ENCODE measurements around the gene RPEL1. TPM values are rescaled to one million over a fixed set of nuclear protein-coding genes. Genes with fewer than 3 reads are reported as not detected.
"Not testable (repeated sequence)": the region's sequence is repeated elsewhere in the genome, so short reads cannot be mapped to it uniquely, and the experiment has no call there.

The RPEL1 gene
- total and polyA plus RNA-seq, 7 experiments from 2014 or later, result not detected

GRCh38 chr10:103257812-103258211, 12.1 kb downstream of the RPEL1 start:
- intact Hi-C loops (cut with micrococcal nuclease), result no loop called here
- Mint-ChIP-seq H3K36me3 (peaks cover 4 to 14% (median 6%) of the 10 kb centered on the region in 5 donors), H3K27ac (peak overlapping the region in 1 of 9 donors; percentile 72), H3K4me3 (no peak overlapping the region), H3K4me1 (peaks cover 0 to 3% (median 0%) of the 10 kb centered on the region in 7 donors), H3K27me3 (peaks cover 0 to 32% (median 15%) of the 10 kb centered on the region in 5 donors), H3K9me3 (peaks cover 0 to 25% (median 11%) of the 10 kb centered on the region in 11 donors)
- Histone ChIP-seq H3K4me3 (ENCODE audit: low read length) (no peak overlapping the region), H3K27ac (ENCODE audit: low read depth, low read length) (no peak overlapping the region), H3K36me3 (ENCODE audit: control insufficient read depth in 2 of 3, insufficient read depth in 3 of 3, low read length in 3 of 3) (no peaks in the 10 kb centered on the region), H3K4me1 (ENCODE audit: control insufficient read depth in 2 of 2, insufficient read depth in 2 of 2, low read length in 2 of 2) (no peaks in the 10 kb centered on the region), H3K9me3 (ENCODE audit: control insufficient read depth in 2 of 3, low read length in 3 of 3) (no peaks in the 10 kb centered on the region), H3K27me3 (ENCODE audit: control insufficient read depth in 2 of 2, insufficient read depth in 2 of 2, low read length in 2 of 2) (no peaks in the 10 kb centered on the region)
- POLR2A ChIA-PET, result no interaction called here
- CTCF ChIA-PET, result no interaction called here
- no peak for ATAC-seq
- DNase-seq, result no peak

- H3K27ac ChIP-seq (ENCODE audit: low read depth, low read length); ATAC-seq; H3K27ac Mint-ChIP-seq; H3K36me3 ChIP-seq (ENCODE audit: control insufficient read depth in 2 of 3, insufficient read depth in 3 of 3, low read length in 3 of 3); CTCF ChIA-PET; DNase-seq; H3K4me1 Mint-ChIP-seq; H3K4me3 ChIP-seq (ENCODE audit: low read length); intact Hi-C loops (cut with micrococcal nuclease); H3K27me3 ChIP-seq (ENCODE audit: control insufficient read depth in 2 of 2, insufficient read depth in 2 of 2, low read length in 2 of 2); H3K9me3 ChIP-seq (ENCODE audit: control insufficient read depth in 2 of 3, low read length in 3 of 3); H3K4me1 ChIP-seq (ENCODE audit: control insufficient read depth in 2 of 2, insufficient read depth in 2 of 2, low read length in 2 of 2); H3K4me3 Mint-ChIP-seq; POLR2A ChIA-PET: not testable (repeated sequence)
- peaks cover 0 to 25% (median 11%) of the 10 kb centered on the region in 11 donors for H3K9me3 Mint-ChIP-seq
- peaks cover 7 to 43% (median 21%) of the 10 kb centered on the region in 5 donors for H3K27me3 Mint-ChIP-seq
- peaks cover 4 to 14% (median 6%) of the 10 kb centered on the region in 5 donors for H3K36me3 Mint-ChIP-seq
Observed at GRCh38 chr10:103258928-103259327, 13.2 kb downstream of the RPEL1 start.

DNA sequence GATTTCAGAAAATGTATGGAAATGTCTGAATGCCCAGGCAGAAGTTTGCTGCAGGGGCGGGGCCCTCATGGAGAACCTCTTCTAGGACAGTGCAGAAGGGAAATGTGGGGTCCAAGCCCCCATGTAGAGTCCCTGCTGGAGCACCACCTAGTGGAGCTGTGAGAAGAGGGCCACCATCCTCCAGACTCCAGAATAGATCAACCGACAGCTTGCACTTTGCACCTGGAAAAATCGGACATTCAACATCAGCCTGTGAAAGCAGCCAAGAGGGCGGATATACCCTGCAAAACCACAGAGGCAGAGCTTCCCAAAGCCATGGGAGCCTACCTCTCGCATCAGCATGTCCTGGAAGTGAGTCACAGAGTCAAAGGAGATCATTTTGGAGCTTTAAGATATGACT, 14.3 kb downstream of the RPEL1 start:
- intact Hi-C loops (cut with micrococcal nuclease), result no loop called here
- Mint-ChIP-seq H3K27ac (no peak overlapping the region), H3K4me1 (peaks cover 0 to 1% (median 0%) of the 10 kb centered on the region in 7 donors), H3K27me3 (peaks cover 9 to 50% (median 21%) of the 10 kb centered on the region in 5 donors), H3K4me3 (no peak overlapping the region), H3K36me3 (peaks cover 4 to 14% (median 6%) of the 10 kb centered on the region in 5 donors), H3K9me3 (peaks cover 0 to 25% (median 12%) of the 10 kb centered on the region in 11 donors)
- ATAC-seq (no peak), DNase-seq (no peak)
- H3K27me3 ChIP-seq (ENCODE audit: control insufficient read depth in 2 of 2, insufficient read depth in 2 of 2, low read length in 2 of 2), result no peaks in the 10 kb centered on the region
- ChIA-PET CTCF (no interaction called here), POLR2A (no interaction called here)
- H3K36me3 ChIP-seq (ENCODE audit: control insufficient read depth in 2 of 3, insufficient read depth in 3 of 3, low read length in 3 of 3), result no peaks in the 10 kb centered on the region
- H3K27ac ChIP-seq (ENCODE audit: low read depth, low read length), result no peak overlapping the region
- no peaks in the 10 kb centered on the region for H3K9me3 ChIP-seq (ENCODE audit: control insufficient read depth in 2 of 3, low read length in 3 of 3)
- H3K4me1 ChIP-seq (ENCODE audit: control insufficient read depth in 2 of 2, insufficient read depth in 2 of 2, low read length in 2 of 2), result no peaks in the 10 kb centered on the region
- H3K4me3 ChIP-seq (ENCODE audit: low read length), result no peak overlapping the region

GRCh38 chr10:103262229-103262628, 16.5 kb downstream of the RPEL1 start:
- Histone ChIP-seq H3K27ac (ENCODE audit: low read depth, low read length) (no peak overlapping the region), H3K27me3 (ENCODE audit: control insufficient read depth in 2 of 2, insufficient read depth in 2 of 2, low read length in 2 of 2) (no peaks in the 10 kb centered on the region), H3K36me3 (ENCODE audit: control insufficient read depth in 2 of 3, insufficient read depth in 3 of 3, low read length in 3 of 3) (no peaks in the 10 kb centered on the region), H3K4me3 (ENCODE audit: low read length) (no peak overlapping the region), H3K4me1 (ENCODE audit: control insufficient read depth in 2 of 2, insufficient read depth in 2 of 2, low read length in 2 of 2) (no peaks in the 10 kb centered on the region), H3K9me3 (ENCODE audit: control insufficient read depth in 2 of 3, low read length in 3 of 3) (no peaks in the 10 kb centered on the region)
- peaks cover 19 to 68% (median 34%) of the 10 kb centered on the region in 5 donors for H3K27me3 Mint-ChIP-seq
- ChIA-PET POLR2A (no interaction called here), CTCF (no interaction called here)
- H3K4me3 Mint-ChIP-seq, result no peak overlapping the region
- peaks cover 0 to 30% (median 12%) of the 10 kb centered on the region in 11 donors for H3K9me3 Mint-ChIP-seq
- intact Hi-C loops (cut with micrococcal nuclease), result no loop called here
- no peaks in the 10 kb centered on the region for H3K4me1 Mint-ChIP-seq
- no peak for DNase-seq
- ATAC-seq, result no peak
- H3K27ac Mint-ChIP-seq, result no peak overlapping the region
- H3K36me3 Mint-ChIP-seq, result peaks cover 4 to 14% (median 6%) of the 10 kb centered on the region in 5 donors

GRCh38 chr10:103265717-103266329, 20.1 kb downstream of the RPEL1 start:
- H3K4me3 Mint-ChIP-seq, result no peak overlapping the region
- ChIA-PET POLR2A (no interaction called here), CTCF (no interaction called here)
- Histone ChIP-seq H3K36me3 (ENCODE audit: control insufficient read depth in 2 of 3, insufficient read depth in 3 of 3, low read length in 3 of 3) (no peaks in the 10 kb centered on the region), H3K4me1 (ENCODE audit: control insufficient read depth in 2 of 2, insufficient read depth in 2 of 2, low read length in 2 of 2) (no peaks in the 10 kb centered on the region), H3K9me3 (ENCODE audit: control insufficient read depth in 2 of 3, low read length in 3 of 3) (no peaks in the 10 kb centered on the region), H3K27me3 (ENCODE audit: control insufficient read depth in 2 of 2, insufficient read depth in 2 of 2, low read length in 2 of 2) (no peaks in the 10 kb centered on the region), H3K4me3 (ENCODE audit: low read length) (no peak overlapping the region), H3K27ac (ENCODE audit: low read depth, low read length) (no peak overlapping the region)
- H3K9me3 Mint-ChIP-seq, result peaks cover 0 to 10% (median 5%) of the 10 kb centered on the region in 11 donors
- peaks cover 0 to 5% (median 2%) of the 10 kb centered on the region in 5 donors for H3K36me3 Mint-ChIP-seq
- no peaks in the 10 kb centered on the region for H3K4me1 Mint-ChIP-seq
- DNase-seq (peak in 6 of 9 donors; percentile 16 to 40 (median 28)), ATAC-seq (no peak)
- intact Hi-C loops (cut with micrococcal nuclease), result loop anchor here (1.0 to 2.0 kb wide), 2 partner anchors 13 kb away; no protein-coding TSS in a partner anchor
- no peak overlapping the region for H3K27ac Mint-ChIP-seq
- peaks cover 23 to 70% (median 45%) of the 10 kb centered on the region in 5 donors for H3K27me3 Mint-ChIP-seq

- Histone ChIP-seq H3K27me3 (ENCODE audit: control insufficient read depth in 2 of 2, insufficient read depth in 2 of 2, low read length in 2 of 2) (peaks cover 0 to 4% of the 10 kb centered on the region in 2 donors), H3K9me3 (ENCODE audit: control insufficient read depth in 2 of 3, low read length in 3 of 3) (no peaks in the 10 kb centered on the region), H3K27ac (ENCODE audit: low read depth, low read length) (no peak overlapping the region), H3K36me3 (ENCODE audit: control insufficient read depth in 2 of 3, insufficient read depth in 3 of 3, low read length in 3 of 3) (no peaks in the 10 kb centered on the region), H3K4me1 (ENCODE audit: control insufficient read depth in 2 of 2, insufficient read depth in 2 of 2, low read length in 2 of 2) (no peaks in the 10 kb centered on the region), H3K4me3 (ENCODE audit: low read length) (no peak overlapping the region)
- ChIA-PET CTCF (no interaction called here), POLR2A (no interaction called here)
- no peaks in the 10 kb centered on the region for H3K9me3 Mint-ChIP-seq
- H3K36me3 Mint-ChIP-seq, result no peaks in the 10 kb centered on the region
- H3K4me3 Mint-ChIP-seq, result no peak overlapping the region
- H3K27me3 Mint-ChIP-seq, result peaks cover 32 to 51% (median 38%) of the 10 kb centered on the region in 5 donors
- H3K27ac Mint-ChIP-seq, result no peak overlapping the region
- no peak for DNase-seq
- intact Hi-C loops (cut with micrococcal nuclease), result no loop called here
- ATAC-seq, result no peak
- H3K4me1 Mint-ChIP-seq, result peaks cover 0 to 11% (median 0%) of the 10 kb centered on the region in 7 donors
Observed at GRCh38 chr10:103273041-103273441, 27.4 kb downstream of the RPEL1 start.

Measured in naive thymus-derived CD4-positive, alpha-beta T cell (primary cell).